ENCODE results near the gene DCTD.

The DCTD gene

GRCh38 chr4:182880387-182881356 is 36.5 kb downstream of the DCTD start:
- TF ChIP-seq CTCF (conservative IDR thresholded peaks at IDR 0.05; ENCODE audit: low read depth, low read length), result no peak
- DNase-seq (ENCODE audit: low read depth), result no peak
- H3K4me3 ChIP-seq (ENCODE audit: low read depth, low read length), result no peak overlapping the region

- H3K4me3 ChIP-seq (ENCODE audit: low read depth, low read length), result no peak overlapping the region
- DNase-seq (ENCODE audit: low read depth), result no peak
- no peak for TF ChIP-seq CTCF (conservative IDR thresholded peaks at IDR 0.05; ENCODE audit: low read depth, low read length)
Observed at GRCh38 chr4:182879913-182880312, 37.3 kb downstream of the DCTD start.

GRCh38 chr4:182878633-182879495 is 38.3 kb downstream of the DCTD start:
- no peak for DNase-seq (ENCODE audit: low read depth)
- H3K4me3 ChIP-seq (ENCODE audit: low read depth, low read length), result no peak overlapping the region
- no peak for TF ChIP-seq CTCF (conservative IDR thresholded peaks at IDR 0.05; ENCODE audit: low read depth, low read length)

GRCh38 chr4:182877326-182877883 is 39.8 kb downstream of the DCTD start:
- TF ChIP-seq CTCF (conservative IDR thresholded peaks at IDR 0.05; ENCODE audit: low read depth, low read length), result no peak
- H3K4me3 ChIP-seq (ENCODE audit: low read depth, low read length), result no peak overlapping the region
- DNase-seq (ENCODE audit: low read depth), result no peak

- DNase-seq (ENCODE audit: low read depth), result no peak
Observed at GRCh38 chr4:182876427-182876826, 40.8 kb downstream of the DCTD start.

More at GRCh38 chr4:182876427-182876826, 40.8 kb downstream of the DCTD start:
- no peak for TF ChIP-seq CTCF (conservative IDR thresholded peaks at IDR 0.05; ENCODE audit: low read depth, low read length)
- no peak overlapping the region for H3K4me3 ChIP-seq (ENCODE audit: low read depth, low read length)
